Activated CD8-positive, alpha-beta T cell treated with anti-CD3 and anti-CD28 coated beads for 36 hours (primary cell): ENCODE data around the gene STXBP1. TPM values are rescaled to one million over a fixed set of nuclear protein-coding genes. Genes with fewer than 3 reads are reported as not detected.

Source experiments
- ATAC-seq: fragments of 200-7000 bp; cut with Tn5 transposase; one replicate; pipeline ENCODE4 v1.10.0; 2021; ENCODE audit warnings: mild to moderate bottlenecking, moderate library complexity
- CTCF ChIA-PET: fragments of 350-600 bp; sonication (Branson Sonifier 250); formaldehyde crosslinking; loops from one replicate; lab custom pipeline; 2021; ENCODE audit warnings: antibody characterized with exemption; lab: Charles Lee
- POLR2A ChIA-PET: fragments of 350-600 bp; sonication (Branson Sonifier 250); formaldehyde crosslinking; loops from one replicate; lab custom pipeline; 2021; ENCODE audit warnings: antibody characterized with exemption; lab: Charles Lee
- DNase-seq: peaks from one replicate; pipeline ENCODE4 v3.0.0-alpha.2; 2020
- H3K27ac Mint-ChIP-seq: one replicate; pipeline ENCODE4 v1.8.0; 2021; ENCODE audit warnings: mild to moderate bottlenecking, mixed read lengths
- H3K27me3 Mint-ChIP-seq: one replicate; pipeline ENCODE4 v1.8.0; 2021; ENCODE audit warnings: mixed read lengths
- H3K36me3 Mint-ChIP-seq: one replicate; pipeline ENCODE4 v1.8.0; 2021; ENCODE audit warnings: low read depth, mixed read lengths
- H3K4me1 Mint-ChIP-seq: one replicate; pipeline ENCODE4 v1.8.0; 2021; ENCODE audit warnings: low read depth, mixed read lengths
- H3K4me3 Mint-ChIP-seq: one replicate; pipeline ENCODE4 v1.8.0; 2021; ENCODE audit warnings: mild to moderate bottlenecking, moderate library complexity, mixed read lengths
- H3K9me3 Mint-ChIP-seq: one replicate; pipeline ENCODE4 v1.8.0; 2021; ENCODE audit warnings: mixed read lengths
- intact Hi-C: fragments of 100-400 bp; cut with micrococcal nuclease; formaldehyde crosslinking; loops from one replicate; pipeline ENCODE4 v1.10.0; 2022
- total RNA-seq, 2 experiments: library from RNA; stranded (reverse); gene quantifications; one replicate each; pipeline ENCODE4 v1.2.3, GENCODE V29; 2021
- TF ChIP-seq, protein P1 (sequence below): fragments of 200-600 bp; IDR thresholded peaks from one replicate; pipeline ENCODE4 v1.8.0; 2022; ENCODE audit warnings: antibody characterized with exemption, mild to moderate bottlenecking

STXBP1 gene
- total RNA-seq, 2 experiments from 2014 or later = 19.2 to 23.5 TPM

GRCh38 chr9:127651697-127652610 lies 39.9 kb downstream of the STXBP1 start:
- CTCF ChIA-PET = interaction anchor here (0.8 to 1.4 kb wide), 5 partner anchors 49 to 270 kb away, joined by 3 to 7 read pairs (median 4); partner anchors contain the start of gene TOR2A

DNA sequence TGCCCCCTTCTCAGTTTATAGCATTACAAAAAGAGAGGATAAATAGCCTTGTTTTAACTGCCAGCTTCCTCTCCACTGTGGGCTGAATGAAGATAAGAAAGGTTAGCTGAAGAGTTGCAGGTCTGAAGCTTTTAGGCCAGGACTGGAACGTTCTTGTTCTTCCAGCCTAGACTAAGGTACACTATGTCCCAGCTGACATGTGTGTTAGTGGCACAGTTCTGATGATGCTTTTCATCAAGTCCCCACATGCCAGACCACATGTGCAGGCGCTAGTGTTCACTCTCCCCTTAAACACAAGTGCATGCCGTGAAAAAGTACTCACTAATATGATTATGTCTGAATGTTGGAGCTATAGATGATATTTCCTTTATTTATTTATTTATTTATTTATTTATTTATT lies 40.7 kb downstream of the STXBP1 start:
- ChIA-PET POLR2A (no interaction called here), CTCF (interaction anchor here (0.8 to 1.4 kb wide), 4 partner anchors 50 to 217 kb away, joined by 3 to 7 read pairs (median 4); partner anchors contain the start of gene TOR2A)
- no peak for DNase-seq

More at GRCh38 chr9:127651697-127652610, 39.9 kb downstream of the STXBP1 start:
- H3K4me1 Mint-ChIP-seq = no peaks in the 10 kb centered on the region
- intact Hi-C loops = no loop called here
- TF ChIP-seq, protein P1, sequence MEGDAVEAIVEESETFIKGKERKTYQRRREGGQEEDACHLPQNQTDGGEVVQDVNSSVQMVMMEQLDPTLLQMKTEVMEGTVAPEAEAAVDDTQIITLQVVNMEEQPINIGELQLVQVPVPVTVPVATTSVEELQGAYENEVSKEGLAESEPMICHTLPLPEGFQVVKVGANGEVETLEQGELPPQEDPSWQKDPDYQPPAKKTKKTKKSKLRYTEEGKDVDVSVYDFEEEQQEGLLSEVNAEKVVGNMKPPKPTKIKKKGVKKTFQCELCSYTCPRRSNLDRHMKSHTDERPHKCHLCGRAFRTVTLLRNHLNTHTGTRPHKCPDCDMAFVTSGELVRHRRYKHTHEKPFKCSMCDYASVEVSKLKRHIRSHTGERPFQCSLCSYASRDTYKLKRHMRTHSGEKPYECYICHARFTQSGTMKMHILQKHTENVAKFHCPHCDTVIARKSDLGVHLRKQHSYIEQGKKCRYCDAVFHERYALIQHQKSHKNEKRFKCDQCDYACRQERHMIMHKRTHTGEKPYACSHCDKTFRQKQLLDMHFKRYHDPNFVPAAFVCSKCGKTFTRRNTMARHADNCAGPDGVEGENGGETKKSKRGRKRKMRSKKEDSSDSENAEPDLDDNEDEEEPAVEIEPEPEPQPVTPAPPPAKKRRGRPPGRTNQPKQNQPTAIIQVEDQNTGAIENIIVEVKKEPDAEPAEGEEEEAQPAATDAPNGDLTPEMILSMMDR = no peak
- H3K9me3 Mint-ChIP-seq = no peaks in the 10 kb centered on the region
- no peak overlapping the region for H3K4me3 Mint-ChIP-seq
- H3K27ac Mint-ChIP-seq = no peak overlapping the region
- DNase-seq (no peak), ATAC-seq (no peak)
- no peaks in the 10 kb centered on the region for H3K27me3 Mint-ChIP-seq
- POLR2A ChIA-PET = no interaction called here
- H3K36me3 Mint-ChIP-seq = no peaks in the 10 kb centered on the region

DNA sequence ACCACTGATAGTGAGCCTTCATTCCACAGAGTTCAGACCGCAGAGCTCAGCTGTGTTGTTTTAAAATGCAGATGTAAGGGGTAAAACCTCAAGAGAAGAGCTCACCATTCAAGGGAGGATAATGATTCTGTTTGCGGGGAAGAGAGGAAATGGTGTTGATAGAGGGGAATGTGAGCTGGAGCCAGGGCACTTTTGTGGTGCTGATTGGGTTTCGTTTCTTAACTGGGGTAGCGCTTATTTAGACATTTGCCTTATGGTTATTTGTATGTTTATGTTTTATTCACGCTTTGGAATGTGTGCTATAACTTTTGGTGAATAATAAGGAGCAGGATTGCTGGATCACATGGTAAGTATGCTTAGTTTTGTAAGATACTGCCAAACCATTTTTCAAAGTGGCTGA lies 42.5 kb downstream of the STXBP1 start:
- H3K4me1 Mint-ChIP-seq = no peaks in the 10 kb centered on the region

More for the DNA sequence above, 40.7 kb downstream of the STXBP1 start:
- no peak for ATAC-seq
- Mint-ChIP-seq H3K4me3 (no peak overlapping the region), H3K36me3 (no peaks in the 10 kb centered on the region), H3K9me3 (no peaks in the 10 kb centered on the region), H3K4me1 (no peaks in the 10 kb centered on the region), H3K27me3 (no peaks in the 10 kb centered on the region), H3K27ac (no peak overlapping the region)
- TF ChIP-seq, protein P1 = no peak
- intact Hi-C loops = no loop called here

GRCh38 chr9:127658428-127658827 lies 46.4 kb downstream of the STXBP1 start:
- TF ChIP-seq, protein P1 = no peak
- Mint-ChIP-seq H3K27me3 (no peaks in the 10 kb centered on the region), H3K4me3 (no peak overlapping the region), H3K27ac (no peak overlapping the region), H3K4me1 (no peaks in the 10 kb centered on the region), H3K36me3 (no peaks in the 10 kb centered on the region), H3K9me3 (no peaks in the 10 kb centered on the region)
- ChIA-PET CTCF (no interaction called here), POLR2A (no interaction called here)
- DNase-seq (no peak), ATAC-seq (no peak)
- intact Hi-C loops = no loop called here

More for the DNA sequence above, 42.5 kb downstream of the STXBP1 start:
- DNase-seq (no peak), ATAC-seq (no peak)
- H3K36me3 Mint-ChIP-seq = no peaks in the 10 kb centered on the region
- no peaks in the 10 kb centered on the region for H3K9me3 Mint-ChIP-seq
- no peaks in the 10 kb centered on the region for H3K27me3 Mint-ChIP-seq
- ChIA-PET CTCF (interaction anchor here (0.8 to 1.2 kb wide), 3 partner anchors 14 to 151 kb away, joined by 3 read pairs; no protein-coding TSS in a partner anchor), POLR2A (interaction anchor here (0.6 kb wide), 1 partner anchor 1457 kb away, joined by 3 read pairs; no protein-coding TSS in a partner anchor)
- intact Hi-C loops = no loop called here
- no peak overlapping the region for H3K4me3 Mint-ChIP-seq
- TF ChIP-seq, protein P1 = no peak
- H3K27ac Mint-ChIP-seq = no peak overlapping the region
